HT-29 (cell line): ENCODE data around the gene TUBB1. TPM values are rescaled to one million over a fixed set of nuclear protein-coding genes. Genes with fewer than 3 reads are reported as not detected.
"Not testable (repeated sequence)": the region's sequence is repeated elsewhere in the genome, so short reads cannot be mapped to it uniquely, and the experiment has no call there.

Experiments
- DNase-seq: peaks from one replicate; pipeline ENCODE4 v3.0.0-alpha.2; 2015; ENCODE audit warnings: low spot score
- total RNA-seq: library from RNA; depleted of rRNA; stranded (reverse); fragments of >200 nt; shearing (Covaris generic); gene quantifications from 2 replicates; pipeline ENCODE4 v1.2.3, GENCODE V29; 2014; rRNA removed

Gene TUBB1
- 0.03 and 0.13 TPM in 2 replicates for total RNA-seq

DNA sequence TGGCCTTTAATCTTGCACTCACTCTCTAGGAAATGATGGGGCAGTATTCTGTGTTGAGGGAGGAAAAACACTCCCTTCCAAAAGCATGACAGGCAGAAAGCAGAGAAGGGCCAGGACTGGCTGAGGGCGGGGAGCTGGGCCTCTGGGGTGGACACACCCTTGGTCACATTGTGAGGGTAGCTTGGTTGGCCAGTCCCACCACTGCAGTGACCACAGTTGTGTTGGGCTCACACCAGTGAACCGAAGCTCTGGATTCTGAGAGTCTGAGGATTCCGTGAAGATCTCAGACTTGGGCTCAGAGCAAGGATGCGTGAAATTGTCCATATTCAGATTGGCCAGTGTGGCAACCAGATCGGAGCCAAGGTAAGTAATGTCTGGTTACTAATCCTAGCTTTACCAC, at the start of gene TUBB1:
Gene TUBB1 (plus strand): TSS at position 213 of the 400 bp plus-strand sequence. CDS start 94 bp downstream, at position 307.
- DNase-seq, result no peak

DNA sequence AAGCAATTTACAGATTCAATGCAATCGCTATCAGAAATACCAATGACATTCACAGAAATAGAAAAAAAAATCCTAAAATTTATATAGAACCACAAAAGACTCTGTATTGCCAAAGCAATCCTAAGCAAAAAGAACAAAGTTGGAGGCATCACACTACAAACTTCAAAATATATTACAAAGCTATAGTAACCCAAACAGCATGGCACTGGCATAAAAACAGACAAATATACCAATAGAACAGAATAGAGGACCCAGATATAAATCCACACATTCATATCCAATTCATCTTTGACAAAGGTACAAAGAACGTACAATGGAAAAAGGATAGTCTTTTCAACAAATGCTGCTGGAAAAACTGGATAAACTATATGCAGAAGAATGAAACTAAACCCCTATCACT, 49.8 kb upstream of the TUBB1 start:
- no peak for DNase-seq

DNA sequence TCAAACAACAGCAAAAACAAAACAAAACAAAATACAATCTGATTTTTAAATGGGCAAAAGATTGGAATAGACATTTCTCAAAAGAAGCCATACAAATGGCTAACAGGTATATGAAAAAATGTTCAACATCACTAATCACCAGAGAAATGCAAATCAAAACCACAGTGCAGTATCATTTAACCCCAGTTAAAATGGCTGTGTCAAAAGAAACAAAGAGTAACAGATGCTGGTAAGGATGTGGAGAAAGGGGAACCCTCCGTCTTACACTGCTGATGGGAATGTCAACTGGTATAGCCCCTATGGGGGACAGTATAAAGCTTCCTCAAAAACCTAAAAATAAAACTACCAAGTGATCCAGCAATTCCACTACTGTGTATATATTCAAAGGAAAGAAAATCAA, 49.1 kb upstream of the TUBB1 start:
- no peak for DNase-seq

DNA sequence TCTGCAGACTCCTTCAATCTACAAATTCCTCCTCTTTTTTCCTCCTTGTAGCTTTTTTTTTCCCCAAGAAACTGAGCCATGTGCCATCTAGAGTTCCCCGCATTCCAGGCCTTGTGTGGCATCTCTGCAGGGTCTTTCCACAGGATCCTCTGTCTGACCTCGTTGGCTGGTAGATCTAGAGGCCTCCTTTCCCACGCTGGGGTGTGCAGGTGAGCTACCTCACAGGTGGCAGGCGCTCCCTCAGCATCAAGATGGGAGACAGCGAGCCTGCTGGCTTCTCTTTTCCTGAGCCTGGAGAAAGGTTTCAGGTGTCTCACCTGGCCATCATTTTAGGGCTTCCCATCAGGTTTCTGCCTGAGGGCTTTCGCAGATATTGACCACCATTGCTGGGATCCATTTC, 47.8 kb upstream of the TUBB1 start:
- no peak for DNase-seq

DNA sequence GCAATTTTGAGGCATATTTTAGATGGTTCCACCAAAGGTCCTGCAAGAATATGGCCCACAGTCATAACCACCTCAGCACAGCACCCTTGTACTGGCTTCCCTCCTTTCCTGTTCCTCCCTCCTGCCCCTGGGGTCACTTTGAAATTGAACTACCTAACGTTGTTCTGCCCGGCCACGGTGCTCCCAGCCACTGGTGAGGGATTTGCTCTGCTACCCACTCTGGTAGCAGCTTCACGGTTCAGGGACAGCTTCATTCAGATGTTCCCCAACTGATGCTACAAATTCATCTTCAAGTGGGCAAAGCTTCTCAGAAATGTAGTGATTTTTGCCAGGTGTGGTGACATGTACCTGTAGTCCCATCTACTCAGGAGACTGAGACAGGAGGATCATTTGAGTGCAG, 46.0 kb upstream of the TUBB1 start:
- DNase-seq, result no peak

DNA sequence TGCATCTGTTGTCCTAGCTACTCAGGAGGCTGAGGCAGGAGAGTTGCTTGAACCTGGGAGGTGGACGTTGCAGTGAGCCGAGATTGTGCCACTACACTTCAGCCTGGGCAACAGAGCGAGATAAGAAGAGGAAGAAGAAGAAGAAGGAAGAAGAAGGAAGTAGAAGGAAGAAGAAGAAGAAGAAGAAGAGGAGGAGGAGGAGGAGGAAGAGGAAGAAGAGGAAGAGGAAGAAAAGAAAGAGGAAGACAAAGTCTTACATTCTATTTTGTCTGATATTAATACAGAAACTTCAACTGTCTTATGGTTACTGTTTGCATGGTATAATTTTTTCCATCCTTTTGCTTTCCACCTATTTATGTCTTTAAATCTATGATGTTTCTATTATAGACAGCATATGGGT, 45.4 kb upstream of the TUBB1 start:
- no peak for DNase-seq

DNA sequence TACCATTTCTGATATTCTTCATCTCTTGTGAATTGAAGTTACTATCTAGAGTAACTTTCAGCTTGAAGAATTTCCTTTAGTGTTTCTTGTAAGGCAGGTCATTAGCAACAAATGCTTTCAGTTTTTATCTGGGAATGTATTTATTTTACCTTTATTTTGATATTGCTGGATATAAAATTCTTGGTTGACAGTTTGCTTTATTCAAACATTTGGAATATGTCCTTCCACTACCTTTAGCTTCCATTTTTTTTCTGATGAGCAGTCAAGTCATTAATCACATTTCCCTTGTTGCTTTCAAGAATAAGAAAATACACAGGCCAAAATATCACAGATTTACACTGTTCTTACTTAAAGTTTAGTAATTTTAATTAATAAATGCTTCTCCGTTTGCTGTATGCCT, 43.9 kb upstream of the TUBB1 start:
- DNase-seq, result no peak

DNA sequence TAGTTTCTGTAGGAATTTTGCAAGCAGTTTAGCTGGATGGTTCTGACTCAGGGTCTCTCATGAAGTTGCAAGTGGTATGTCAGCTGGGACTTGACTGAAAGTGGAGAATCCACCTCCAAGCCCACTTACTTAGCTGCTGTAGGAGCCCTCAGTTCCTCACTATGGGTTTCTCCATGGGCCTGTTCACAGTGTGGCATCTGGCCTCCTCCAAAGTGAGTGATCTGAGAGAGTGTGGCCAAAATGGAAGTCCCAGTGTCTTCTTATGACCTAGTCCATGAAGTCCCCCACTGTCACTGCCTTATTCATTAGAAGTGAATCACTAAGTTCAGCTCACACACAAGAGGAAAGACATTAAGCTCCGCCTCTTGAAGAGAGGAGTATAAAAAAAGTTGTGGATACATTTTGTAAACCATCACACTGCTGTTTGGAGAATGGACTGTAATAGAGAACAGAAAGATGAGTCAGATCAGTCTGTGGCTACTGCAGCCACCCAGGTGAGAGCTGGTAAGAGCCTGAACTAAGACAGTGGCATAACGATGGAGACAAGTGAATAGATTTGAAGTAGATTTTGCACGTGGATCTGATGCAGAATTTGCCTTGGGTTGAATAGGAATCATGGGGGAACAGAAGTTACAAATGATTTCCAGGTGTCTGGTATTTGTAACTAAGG, 43.0 kb upstream of the TUBB1 start:
- no peak for DNase-seq

DNA sequence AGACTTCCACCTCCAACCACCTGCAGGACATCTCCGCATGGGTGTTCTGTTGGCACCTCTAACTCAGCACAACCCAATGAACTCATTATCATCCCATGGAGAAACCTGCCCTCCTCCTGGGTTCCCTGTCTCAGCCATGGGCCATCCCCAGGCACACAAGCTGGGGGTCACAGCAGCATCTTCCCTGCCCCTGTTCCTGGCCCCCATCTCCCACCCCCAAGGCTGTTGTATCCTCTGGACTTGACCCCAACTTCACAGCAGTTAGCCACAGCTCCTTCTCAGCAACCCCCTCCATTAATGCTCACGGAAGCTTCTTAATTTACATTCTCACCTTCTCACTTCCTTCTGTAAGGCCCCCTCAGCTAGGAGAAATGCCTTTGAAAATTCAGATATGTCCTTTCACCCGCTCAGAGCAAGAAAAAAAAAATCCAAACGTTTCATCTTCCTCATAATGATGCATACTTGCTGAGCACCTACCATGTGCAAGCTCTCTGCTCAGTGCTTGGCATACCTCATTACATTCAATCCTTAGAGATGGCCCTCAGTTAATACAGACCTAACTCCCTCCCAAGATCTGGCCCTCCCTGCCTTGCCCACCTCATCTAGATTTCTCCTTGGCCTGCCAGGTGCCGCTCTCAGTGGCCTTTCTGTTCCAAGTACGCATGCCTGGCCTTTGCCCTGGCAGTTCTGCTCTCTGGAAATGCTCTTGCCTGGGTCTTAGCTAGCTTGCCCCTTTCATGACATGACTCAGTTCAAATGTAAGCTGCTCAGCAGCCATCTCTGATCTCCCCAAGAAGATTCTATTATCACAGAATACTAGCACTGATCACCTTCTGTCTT, 40.7 kb upstream of the TUBB1 start:
- no peak for DNase-seq

DNA sequence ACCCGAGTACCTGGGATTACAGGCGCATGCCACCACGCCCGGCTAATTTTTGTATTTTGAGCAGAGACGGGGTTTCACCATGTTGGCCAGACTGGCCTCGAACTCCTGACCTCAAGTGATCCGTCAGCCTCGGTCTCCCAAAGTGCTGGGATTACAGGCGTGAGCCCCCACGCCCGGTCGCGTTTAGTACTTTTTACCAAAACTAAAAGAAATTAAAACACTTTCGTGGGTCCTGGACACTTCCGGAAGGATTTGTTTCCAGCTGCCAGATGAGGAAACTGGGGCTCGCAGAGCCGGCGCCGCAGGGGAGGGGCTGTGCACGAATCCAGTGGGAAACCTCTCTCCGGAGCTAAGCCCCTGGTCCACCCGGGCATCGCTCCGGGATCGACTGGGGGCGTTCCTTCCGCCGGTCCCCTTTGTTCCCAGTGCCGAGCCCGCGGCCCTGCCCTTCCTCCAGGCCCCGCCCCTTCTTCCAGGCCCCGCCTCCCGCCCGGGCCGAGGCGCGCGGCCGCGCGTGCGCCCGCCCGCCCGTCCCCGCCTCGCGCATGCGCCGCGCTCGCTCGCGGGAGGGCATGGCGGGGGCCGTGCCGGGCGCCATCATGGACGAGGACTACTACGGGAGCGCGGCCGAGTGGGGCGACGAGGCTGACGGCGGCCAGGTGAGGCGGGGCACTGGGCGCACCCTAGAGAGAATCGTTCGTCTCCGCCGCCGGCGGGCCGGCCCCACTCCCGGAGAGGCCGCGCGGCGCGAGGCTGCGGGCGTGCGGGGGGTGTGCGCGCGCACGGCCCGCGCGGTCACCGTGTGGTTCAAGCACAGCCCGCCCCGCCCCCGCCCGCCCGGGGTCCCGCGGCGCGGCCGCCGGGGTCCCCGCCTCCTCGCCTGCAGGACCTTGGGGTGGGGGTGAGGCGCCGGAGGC, 38.3 kb upstream of the TUBB1 start, which contains the start of gene NELFCD:
Gene NELFCD (plus strand): TSS at position 546 of the 917 bp plus-strand sequence. CDS start 54 bp downstream, at position 600.
- peak; percentile 91 for DNase-seq

DNA sequence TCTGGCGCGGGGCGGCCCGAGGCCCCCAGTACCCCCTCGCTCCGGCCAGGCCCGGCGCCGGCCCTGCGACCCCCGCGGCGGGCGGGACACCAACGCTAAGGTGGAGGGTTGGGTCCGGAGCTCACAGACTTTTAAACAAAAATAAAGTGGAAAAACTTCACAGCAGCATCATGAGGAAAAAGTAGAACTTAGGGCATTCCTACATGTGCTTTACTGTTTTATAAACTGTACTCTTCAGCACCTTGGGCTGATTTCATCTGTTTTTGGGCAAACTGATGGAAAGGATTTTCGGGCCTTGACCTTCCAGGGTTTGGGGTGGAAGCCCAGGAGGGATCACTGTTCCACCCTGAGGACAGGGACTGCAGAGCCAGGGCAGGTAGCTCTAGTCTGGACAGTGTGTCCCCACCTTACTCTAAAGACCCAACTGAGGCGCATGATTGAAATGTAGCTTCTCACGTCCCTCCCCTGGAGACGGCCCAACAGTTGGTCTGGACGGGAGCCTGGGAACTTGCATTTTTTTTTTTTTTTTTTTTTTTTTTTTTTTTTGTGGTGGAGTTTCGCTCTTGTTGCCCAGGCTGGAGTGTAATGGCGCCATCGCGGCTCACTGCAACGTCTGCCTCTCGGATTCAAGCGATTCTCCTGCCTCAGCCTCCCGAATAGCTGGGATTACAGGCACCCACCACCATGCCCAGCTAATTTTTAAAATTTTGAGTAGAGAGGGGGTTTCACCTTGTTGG, 37.4 kb upstream of the TUBB1 start:
- peak; percentile 58 for DNase-seq

DNA sequence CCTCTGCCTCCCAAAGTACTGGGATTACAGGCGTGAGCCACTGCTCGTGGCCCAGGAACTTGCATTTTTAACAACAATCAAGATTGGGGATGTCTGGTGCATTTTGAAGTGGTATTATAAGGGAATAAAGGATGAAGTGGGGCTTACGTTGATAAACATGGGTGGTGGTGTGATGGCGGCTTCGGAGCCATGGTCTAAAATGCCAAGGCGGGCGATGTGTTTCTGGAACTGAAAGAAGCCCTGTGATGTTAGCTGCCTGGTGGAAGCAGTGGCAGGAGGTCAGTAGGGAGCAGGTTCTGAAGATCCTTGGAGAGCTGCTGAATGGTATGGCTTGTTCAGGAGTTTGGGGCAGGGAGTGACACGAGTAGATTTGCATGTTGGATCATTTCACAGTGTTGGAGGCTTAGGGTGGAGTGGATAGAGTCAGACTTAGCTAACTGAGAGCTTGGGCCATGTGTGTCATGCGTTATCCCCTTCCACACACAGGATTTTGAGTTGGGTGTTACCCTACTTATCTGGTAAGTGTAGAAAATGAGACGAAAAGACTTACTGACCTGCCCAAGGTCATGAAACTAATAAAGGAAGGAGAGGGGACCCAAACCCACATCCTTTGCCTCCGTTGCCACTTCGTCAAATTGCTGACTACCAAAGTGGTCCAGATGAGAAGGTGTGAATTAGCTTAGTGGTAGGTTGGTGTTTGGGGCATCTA, 36.7 kb upstream of the TUBB1 start:
- no peak for DNase-seq

DNA sequence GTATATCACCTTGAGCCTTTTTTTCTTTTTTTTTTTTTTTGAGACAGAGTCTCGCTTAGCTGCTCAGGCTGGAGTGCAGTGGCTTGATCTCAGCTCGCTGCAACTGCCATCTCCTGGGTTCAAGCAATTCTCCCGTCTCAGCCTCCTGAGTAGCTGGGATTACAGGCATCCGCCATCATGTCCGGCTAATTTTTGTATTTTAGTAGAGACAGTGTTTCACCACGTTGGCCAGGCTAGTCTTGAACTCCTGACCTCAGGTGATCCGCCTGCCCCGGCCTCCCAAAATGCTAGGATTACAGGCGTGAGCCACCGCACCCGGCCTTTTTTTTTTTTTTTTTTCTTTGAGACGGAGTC, 36.1 kb upstream of the TUBB1 start:
- DNase-seq, result not testable (repeated sequence)

DNA sequence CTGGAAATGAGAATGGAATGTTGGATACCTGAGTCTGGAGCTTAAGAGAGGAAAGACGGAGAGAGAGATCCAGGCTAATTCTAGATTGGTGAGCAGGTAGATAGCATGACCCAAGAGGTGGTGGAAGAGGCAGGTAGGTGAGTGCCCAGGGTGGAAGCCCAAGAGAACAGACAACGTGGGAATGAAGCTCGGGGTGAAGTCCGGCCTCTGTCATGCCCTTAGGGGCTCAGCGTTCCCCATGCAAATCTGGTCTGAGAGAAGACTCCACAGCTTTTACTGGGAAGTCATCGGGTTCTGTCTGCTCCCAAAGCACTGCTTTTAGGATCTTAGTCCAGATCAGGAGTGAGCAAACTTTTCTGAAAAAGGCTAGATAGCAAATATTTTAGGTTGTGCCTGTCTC, 34.5 kb upstream of the TUBB1 start:
- no peak for DNase-seq

DNA sequence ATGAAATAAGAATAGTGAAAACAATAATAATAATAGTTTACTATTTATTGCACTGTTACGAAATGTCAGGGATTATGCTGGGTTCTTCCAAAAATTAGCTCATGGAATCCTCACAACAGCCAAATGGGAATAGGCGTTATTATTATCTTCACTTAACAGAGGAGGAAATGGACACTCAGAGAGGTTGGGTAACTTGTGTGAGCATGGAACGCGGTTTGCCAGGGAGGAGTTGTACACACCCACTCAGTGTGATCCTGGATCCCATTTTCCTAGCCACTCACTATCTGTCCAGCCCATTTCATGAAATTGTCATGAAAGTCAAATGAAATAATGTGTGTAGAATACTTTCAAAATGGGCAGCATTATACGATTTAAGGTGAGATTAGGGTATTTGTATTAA, 33.6 kb upstream of the TUBB1 start:
- DNase-seq, result no peak

DNA sequence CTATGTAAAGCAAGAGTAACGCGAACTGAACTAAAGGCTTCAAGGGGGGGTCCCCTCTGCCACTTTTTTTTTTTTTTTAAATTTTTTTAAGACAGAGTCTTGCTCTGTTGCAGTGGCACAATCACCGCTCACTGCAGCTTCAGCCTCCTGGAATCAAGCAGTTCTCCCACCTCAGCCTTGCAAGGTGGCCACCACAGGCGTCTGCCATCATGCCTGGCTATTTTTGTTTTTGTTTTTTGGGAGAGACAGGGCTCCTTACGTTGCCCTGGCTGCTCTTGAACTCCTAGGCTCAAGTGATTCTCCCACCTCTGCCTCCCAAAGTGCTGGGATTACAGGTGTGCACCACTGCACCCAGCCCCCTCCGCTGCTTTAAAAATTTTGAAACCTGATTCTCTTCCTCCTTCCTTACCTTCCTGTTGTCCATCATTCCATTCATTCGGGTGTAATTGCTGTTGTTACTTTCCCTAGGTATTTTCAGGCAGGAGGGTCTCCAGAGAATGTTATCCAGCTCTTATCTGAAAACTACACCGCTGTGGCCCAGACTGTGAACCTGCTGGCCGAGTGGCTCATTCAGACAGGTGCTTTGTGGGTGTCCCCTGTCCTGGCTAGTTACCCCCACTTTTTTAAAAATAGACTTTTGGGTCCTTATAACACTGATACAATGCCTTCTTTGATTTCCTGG, 32.8 kb upstream of the TUBB1 start:
- DNase-seq, result no peak

DNA sequence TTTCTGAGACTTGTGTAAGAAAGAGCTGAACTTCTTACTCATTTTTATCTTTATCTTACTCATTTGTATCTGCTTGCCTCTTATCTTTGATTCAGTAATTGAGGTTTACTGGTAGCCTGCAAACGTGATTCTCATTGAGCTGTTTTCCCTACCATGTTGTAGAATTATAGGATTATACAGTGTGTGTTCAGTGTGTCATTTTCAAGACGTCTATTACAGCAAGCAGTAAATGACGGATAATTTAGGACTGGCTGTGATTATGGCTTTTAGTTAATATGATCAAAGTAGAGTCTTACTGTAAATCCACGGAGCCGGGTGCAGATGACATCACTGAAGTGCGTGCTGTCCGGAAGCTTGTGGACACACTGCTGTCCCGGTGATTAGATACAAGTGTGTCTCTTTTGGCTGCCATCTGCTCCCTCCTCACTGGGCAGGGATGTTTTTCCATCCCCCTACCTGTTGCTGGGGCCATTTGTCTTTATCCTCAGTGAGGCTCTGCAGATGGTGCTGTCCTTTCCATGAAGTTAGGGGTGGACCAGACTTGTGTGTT, 32.2 kb upstream of the TUBB1 start:
- no peak for DNase-seq

DNA sequence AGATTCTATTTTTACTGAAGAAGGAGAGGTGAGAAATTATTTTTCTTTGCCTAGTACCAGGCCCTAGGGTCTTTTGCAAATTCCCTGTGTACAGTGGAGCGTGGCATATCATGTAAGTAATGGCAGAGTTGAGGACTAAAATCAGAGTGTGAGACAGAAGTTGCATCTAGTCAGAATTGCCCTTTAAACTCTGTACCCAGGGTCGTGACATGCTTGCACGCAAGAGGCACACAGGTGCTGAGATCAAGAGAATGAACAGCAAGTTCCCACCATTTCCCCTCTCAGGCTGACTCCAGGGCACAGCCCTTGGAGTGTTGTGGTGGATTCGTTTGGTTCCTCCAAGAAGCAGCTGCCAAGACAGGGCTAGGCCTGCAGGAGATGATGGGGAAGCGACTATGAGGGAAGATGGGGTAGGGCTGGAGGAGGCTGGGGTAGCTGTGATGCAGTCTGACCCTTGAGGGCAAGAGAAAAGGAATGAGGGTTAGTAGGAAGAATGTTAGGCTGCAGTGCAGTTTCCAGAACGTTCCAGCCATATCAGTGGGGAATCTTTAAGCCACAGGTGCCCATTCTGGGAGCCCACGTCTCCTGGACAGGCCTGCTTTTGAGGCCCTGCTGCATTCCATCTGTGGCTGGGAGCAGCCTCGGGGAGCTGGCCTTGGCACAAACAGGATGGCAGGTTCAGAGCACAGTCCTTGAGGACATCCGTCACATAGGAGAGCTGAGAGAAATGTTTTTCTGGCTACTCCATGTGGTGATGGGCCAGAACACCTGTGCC, 31.3 kb upstream of the TUBB1 start:
- DNase-seq, result no peak

DNA sequence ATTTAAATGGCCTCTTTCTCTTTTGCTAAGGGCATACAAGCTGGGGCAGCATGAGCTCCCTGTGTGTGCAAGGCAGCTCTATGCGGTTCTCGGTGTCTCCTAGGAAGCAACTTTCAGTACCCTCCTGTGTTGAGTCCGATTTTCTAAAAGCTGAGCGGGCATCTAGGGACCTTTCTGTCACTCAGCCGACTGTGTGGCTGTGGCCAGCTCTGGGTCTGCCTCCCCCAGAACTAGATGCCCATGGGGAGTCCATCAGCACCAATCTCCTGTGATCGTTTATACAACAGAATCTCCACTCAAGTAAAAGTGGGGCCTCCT, 30.7 kb upstream of the TUBB1 start:
- no peak for DNase-seq
